Heart left ventricle (tissue), 13 donors: ENCODE data around the gene SSC5D.

ENCODE experiments used
- CTCF ChIP-seq, 12 donors: fragments of 200-600 bp; sonication (generic) in 4 of 12; IDR thresholded peaks; one replicate each; pipeline versions ENCODE4 v1.5.0 to v1.8.0; 2018 to 2022; ENCODE audit warnings: antibody characterized with exemption in 12 of 12, mild to moderate bottlenecking in 5 of 12
- POLR2A ChIP-seq, 2 donors: fragments of 450-650 bp; IDR thresholded peaks; one replicate each; pipeline ENCODE4 v1.6.1; 2017; ENCODE audit warnings: antibody characterized with exemption in 2 of 2, mild to moderate bottlenecking in 2 of 2, moderate library complexity in 2 of 2
- donor health status: ischemic (EF 13 %, LVEDD 7.1; RV severe dilation, severe dysfunction).
- donor health status: DM: no; HTN: yes; CAD: no.
- donor health status: DM: no; HTN: no; CAD: no.
- donor health status: ischemic (EF 25% LVEDD 6.9; RV normal size, moderate dysfunction).
- donor health status: ischemic (EF 25% LVEDD 5.7; RV mildly dilated, moderate dysfunction).
- donor health status: ischemic (EF 35%, LVEDD 5.7; RV mildly dilated, moderate dysfunction).
- donor health status: nonischemic (EF 11% LVEDD 7.7; RV severe dilation, severe dysfunction).
- donor health status: DM: yes; HTN: yes; CAD: no.
- donor health status: PGD.
- donor health status: ischemic (EF 29% LVEDD 5.4; RV normal size, mild dysfunction).
- donor health status: nonischemic (EF 23%, LVEDD 6.1; RV moderate dilation, normal function).

- TF ChIP-seq CTCF (IDR thresholded peaks at IDR 0.05) (no peak), POLR2A (IDR thresholded peaks at IDR 0.05) (no peak)
These were observed 62.0 kb downstream of the SSC5D start for GRCh38 chr19:55550321-55550650.
